ENCODE measurements around the gene ZNF581.

Gene ZNF581

GRCh38 chr19:55643003-55643886, at the start of gene ZNF581:
ZNF581 (plus strand) TSS chr19:55643649; CDS start chr19:55644572, 923 bp downstream.
- peak; percentile 85 for DNase-seq

- no peak for DNase-seq
Observed at GRCh38 chr19:55594996-55595545, 48.4 kb upstream of the ZNF581 start.

GRCh38 chr19:55596304-55596703, 47.1 kb upstream of the ZNF581 start:
- no peak for DNase-seq

GRCh38 chr19:55597501-55597921, 45.9 kb upstream of the ZNF581 start:
- no peak for DNase-seq

- DNase-seq, result no peak
Observed at GRCh38 chr19:55598034-55598433, 45.4 kb upstream of the ZNF581 start.

GRCh38 chr19:55598719-55599467, 44.6 kb upstream of the ZNF581 start:
- peak; percentile 90 for DNase-seq

GRCh38 chr19:55599468-55599841, 44.0 kb upstream of the ZNF581 start, which contains the start of gene FIZ1:
FIZ1 (minus strand) TSS chr19:55599517; CDS start chr19:55597865, 1,652 bp downstream.
- DNase-seq, result peak; percentile 97

GRCh38 chr19:55599842-55600661, 43.4 kb upstream of the ZNF581 start, which contains the start of gene ZNF524:
ZNF524 (plus strand) TSS chr19:55600288; CDS start chr19:55602113, 1,825 bp downstream.
- DNase-seq, result peak; percentile 85

GRCh38 chr19:55600662-55601028, 42.8 kb upstream of the ZNF581 start:
- DNase-seq, result no peak

- no peak for DNase-seq
Observed at GRCh38 chr19:55601084-55601483, 42.4 kb upstream of the ZNF581 start.

- DNase-seq, result no peak
Observed at GRCh38 chr19:55602104-55603001, 41.1 kb upstream of the ZNF581 start.

GRCh38 chr19:55603115-55603514, 40.3 kb upstream of the ZNF581 start:
- DNase-seq, result no peak

- DNase-seq, result no peak
Observed at GRCh38 chr19:55603581-55604292, 39.7 kb upstream of the ZNF581 start.

- DNase-seq, result peak; percentile 99
Observed at GRCh38 chr19:55605207-55605636, 38.2 kb upstream of the ZNF581 start.

GRCh38 chr19:55605637-55606470, 37.6 kb upstream of the ZNF581 start, which contains the start of gene ZNF865:
ZNF865 (plus strand) TSS chr19:55605647; CDS start chr19:55613619, 7,972 bp downstream.
- DNase-seq, result peak; percentile 72

- no peak for DNase-seq
Observed at GRCh38 chr19:55606471-55606787, 37.0 kb upstream of the ZNF581 start.

- no peak for DNase-seq
Observed at GRCh38 chr19:55606817-55607216, 36.6 kb upstream of the ZNF581 start.

GRCh38 chr19:55609326-55609725, 34.1 kb upstream of the ZNF581 start:
- no peak for DNase-seq

GRCh38 chr19:55611300-55611982, 32.0 kb upstream of the ZNF581 start:
- no peak for DNase-seq
